ENCODE results near the gene CDS2. TPM values are rescaled to one million over a fixed set of nuclear protein-coding genes. Genes with fewer than 3 reads are reported as not detected.

Gene CDS2
- total and polyA plus RNA-seq, 2 of the 13 experiments (the other 11 are each of a cell fraction or from before 2014, with no cell fraction given) = 81.3 to 153 TPM

GRCh38 chr20:5126512-5127203 is at the start of gene CDS2 (continued):
- TF ChIP-seq, protein P1, sequence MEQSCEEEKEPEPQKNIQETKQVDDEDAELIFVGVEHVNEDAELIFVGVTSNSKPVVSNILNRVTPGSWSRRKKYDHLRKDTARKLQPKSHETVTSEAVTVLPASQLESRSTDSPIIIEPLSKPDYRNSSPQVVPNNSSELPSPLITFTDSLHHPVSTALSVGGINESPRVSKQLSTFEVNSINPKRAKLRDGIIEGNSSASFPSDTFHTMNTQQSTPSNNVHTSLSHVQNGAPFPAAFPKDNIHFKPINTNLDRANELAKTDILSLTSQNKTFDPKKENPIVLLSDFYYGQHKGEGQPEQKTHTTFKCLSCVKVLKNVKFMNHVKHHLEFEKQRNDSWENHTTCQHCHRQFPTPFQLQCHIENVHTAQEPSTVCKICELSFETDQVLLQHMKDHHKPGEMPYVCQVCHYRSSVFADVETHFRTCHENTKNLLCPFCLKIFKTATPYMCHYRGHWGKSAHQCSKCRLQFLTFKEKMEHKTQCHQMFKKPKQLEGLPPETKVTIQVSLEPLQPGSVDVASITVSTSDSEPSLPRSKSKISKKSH (CRISPR knock-in tag; IDR thresholded peaks at IDR 0.05; ENCODE audit: borderline replicate concordance) = peak; percentile 88
- no peak for TF ChIP-seq ZNF382 (CRISPR knock-in tag; IDR thresholded peaks at IDR 0.05; ENCODE audit: borderline replicate concordance)
- 0 out of 2 replicates have a peak, but pooled peaks have one; percentile 54 for TF ChIP-seq ZNF33B (CRISPR knock-in tag; IDR thresholded peaks at IDR 0.05)
- TF ChIP-seq ZSCAN22 (CRISPR knock-in tag; IDR thresholded peaks at IDR 0.05) = no peak
- peak; percentile 97 for TF ChIP-seq BRF2 (CRISPR knock-in tag; IDR thresholded peaks at IDR 0.05)
- TF ChIP-seq PATZ1 (CRISPR knock-in tag; IDR thresholded peaks at IDR 0.05) = peak; percentile 43
- peak; percentile 90 for TF ChIP-seq EEA1 (CRISPR knock-in tag; IDR thresholded peaks at IDR 0.05; ENCODE audit: borderline replicate concordance)
- TF ChIP-seq, protein P2, sequence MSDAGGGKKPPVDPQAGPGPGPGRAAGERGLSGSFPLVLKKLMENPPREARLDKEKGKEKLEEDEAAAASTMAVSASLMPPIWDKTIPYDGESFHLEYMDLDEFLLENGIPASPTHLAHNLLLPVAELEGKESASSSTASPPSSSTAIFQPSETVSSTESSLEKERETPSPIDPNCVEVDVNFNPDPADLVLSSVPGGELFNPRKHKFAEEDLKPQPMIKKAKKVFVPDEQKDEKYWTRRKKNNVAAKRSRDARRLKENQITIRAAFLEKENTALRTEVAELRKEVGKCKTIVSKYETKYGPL (CRISPR knock-in tag; IDR thresholded peaks at IDR 0.05) = peak; percentile 90
- no peak; the same call in 1 of the 2 replicates for TF ChIP-seq MEIS1 (CRISPR knock-in tag; IDR thresholded peaks at IDR 0.05; ENCODE audit: borderline replicate concordance)
- TF ChIP-seq, protein P3, sequence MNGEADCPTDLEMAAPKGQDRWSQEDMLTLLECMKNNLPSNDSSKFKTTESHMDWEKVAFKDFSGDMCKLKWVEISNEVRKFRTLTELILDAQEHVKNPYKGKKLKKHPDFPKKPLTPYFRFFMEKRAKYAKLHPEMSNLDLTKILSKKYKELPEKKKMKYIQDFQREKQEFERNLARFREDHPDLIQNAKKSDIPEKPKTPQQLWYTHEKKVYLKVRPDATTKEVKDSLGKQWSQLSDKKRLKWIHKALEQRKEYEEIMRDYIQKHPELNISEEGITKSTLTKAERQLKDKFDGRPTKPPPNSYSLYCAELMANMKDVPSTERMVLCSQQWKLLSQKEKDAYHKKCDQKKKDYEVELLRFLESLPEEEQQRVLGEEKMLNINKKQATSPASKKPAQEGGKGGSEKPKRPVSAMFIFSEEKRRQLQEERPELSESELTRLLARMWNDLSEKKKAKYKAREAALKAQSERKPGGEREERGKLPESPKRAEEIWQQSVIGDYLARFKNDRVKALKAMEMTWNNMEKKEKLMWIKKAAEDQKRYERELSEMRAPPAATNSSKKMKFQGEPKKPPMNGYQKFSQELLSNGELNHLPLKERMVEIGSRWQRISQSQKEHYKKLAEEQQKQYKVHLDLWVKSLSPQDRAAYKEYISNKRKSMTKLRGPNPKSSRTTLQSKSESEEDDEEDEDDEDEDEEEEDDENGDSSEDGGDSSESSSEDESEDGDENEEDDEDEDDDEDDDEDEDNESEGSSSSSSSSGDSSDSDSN (CRISPR knock-in tag; IDR thresholded peaks at IDR 0.05) = peak; percentile 96
- TF ChIP-seq ZFAT (CRISPR knock-in tag; conservative IDR thresholded peaks at IDR 0.05) = no peak
- TF ChIP-seq KDM6A (CRISPR knock-in tag; IDR thresholded peaks at IDR 0.05; ENCODE audit: low read depth) = no peak
- no peak for TF ChIP-seq ZNF20 (CRISPR knock-in tag; IDR thresholded peaks at IDR 0.05)
- TF ChIP-seq ZNF562 (CRISPR knock-in tag; IDR thresholded peaks at IDR 0.05; ENCODE audit: borderline replicate concordance) = no peak
- no peak; the same call in 1 of the 2 replicates for TF ChIP-seq ZNF263 (CRISPR knock-in tag; IDR thresholded peaks at IDR 0.05)
- TF ChIP-seq, protein P4, sequence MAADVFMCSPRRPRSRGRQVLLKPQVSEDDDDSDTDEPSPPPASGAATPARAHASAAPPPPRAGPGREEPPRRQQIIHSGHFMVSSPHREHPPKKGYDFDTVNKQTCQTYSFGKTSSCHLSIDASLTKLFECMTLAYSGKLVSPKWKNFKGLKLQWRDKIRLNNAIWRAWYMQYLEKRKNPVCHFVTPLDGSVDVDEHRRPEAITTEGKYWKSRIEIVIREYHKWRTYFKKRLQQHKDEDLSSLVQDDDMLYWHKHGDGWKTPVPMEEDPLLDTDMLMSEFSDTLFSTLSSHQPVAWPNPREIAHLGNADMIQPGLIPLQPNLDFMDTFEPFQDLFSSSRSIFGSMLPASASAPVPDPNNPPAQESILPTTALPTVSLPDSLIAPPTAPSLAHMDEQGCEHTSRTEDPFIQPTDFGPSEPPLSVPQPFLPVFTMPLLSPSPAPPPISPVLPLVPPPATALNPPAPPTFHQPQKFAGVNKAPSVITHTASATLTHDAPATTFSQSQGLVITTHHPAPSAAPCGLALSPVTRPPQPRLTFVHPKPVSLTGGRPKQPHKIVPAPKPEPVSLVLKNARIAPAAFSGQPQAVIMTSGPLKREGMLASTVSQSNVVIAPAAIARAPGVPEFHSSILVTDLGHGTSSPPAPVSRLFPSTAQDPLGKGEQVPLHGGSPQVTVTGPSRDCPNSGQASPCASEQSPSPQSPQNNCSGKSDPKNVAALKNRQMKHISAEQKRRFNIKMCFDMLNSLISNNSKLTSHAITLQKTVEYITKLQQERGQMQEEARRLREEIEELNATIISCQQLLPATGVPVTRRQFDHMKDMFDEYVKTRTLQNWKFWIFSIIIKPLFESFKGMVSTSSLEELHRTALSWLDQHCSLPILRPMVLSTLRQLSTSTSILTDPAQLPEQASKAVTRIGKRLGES (CRISPR knock-in tag; IDR thresholded peaks at IDR 0.05; ENCODE audit: borderline replicate concordance) = no peak
- TF ChIP-seq FOXM1 (CRISPR knock-in tag; IDR thresholded peaks at IDR 0.05) = no peak
- no peak for TF ChIP-seq ZFP62 (CRISPR knock-in tag; IDR thresholded peaks at IDR 0.05)
- TF ChIP-seq ZFP36L2 (CRISPR knock-in tag; IDR thresholded peaks at IDR 0.05) = peak; percentile 23

Measured in HepG2 (cell line).